GM12878 (cell line): ENCODE results near the gene SCTR.

Source experiments
- CBFB ChIP-seq: IDR thresholded peaks from 2 replicates; pipeline ENCODE4 v1.6.1; 2016; ENCODE audit warnings: antibody characterized with exemption, low read depth
- EZH2 ChIP-seq: IDR thresholded peaks from 2 replicates; pipeline ENCODE4 v1.6.1; 2012; ENCODE audit warnings: low read depth, mild to moderate bottlenecking, control low read depth, inconsistent platforms, low read length, borderline replicate concordance; ENCODE audit not compliant: control insufficient read depth
- NFYA ChIP-seq: IDR thresholded peaks from 2 replicates; pipeline ENCODE4 v1.6.1; 2011; ENCODE audit warnings: low read depth, mild to moderate bottlenecking, low read length, improper control_type of control experiment, borderline replicate concordance
- RCOR1 ChIP-seq: conservative IDR thresholded peaks from 2 replicates; pipeline ENCODE4 v1.6.1; 2012; ENCODE audit warnings: low read depth, low read length, improper control_type of control experiment
- TAF1 ChIP-seq: IDR thresholded peaks from 2 replicates; pipeline ENCODE4 v1.6.1; 2011; ENCODE audit warnings: mild to moderate bottlenecking, low read depth, low read length, borderline replicate concordance
- ZNF24 ChIP-seq: fragments of 450-650 bp; IDR thresholded peaks from 2 replicates; pipeline ENCODE4 v1.6.1; 2017; ENCODE audit warnings: antibody characterized with exemption, mild to moderate bottlenecking
- ZNF274 ChIP-seq: IDR thresholded peaks from one replicate; pipeline ENCODE4 v1.8.0; 2011; ENCODE audit not compliant: insufficient read length, insufficient read depth
- TF ChIP-seq, protein P1 (sequence below), 3 experiments: IDR thresholded peaks in 2 of 3; conservative IDR thresholded peaks in 1 of 3; 2 replicates each; pipeline ENCODE4 v1.5.1; 2011; ENCODE audit warnings: low read depth in 3 of 3, low read length in 3 of 3, mild to moderate bottlenecking in 3 of 3, control low read depth in 2 of 3, moderate library complexity in 2 of 3, inconsistent platforms in 1 of 3, mixed read lengths in 1 of 3; ENCODE audit not compliant: control insufficient read depth in 2 of 3, insufficient read depth in 1 of 3; ENCODE audit errors: extremely low read depth in 1 of 3

DNA sequence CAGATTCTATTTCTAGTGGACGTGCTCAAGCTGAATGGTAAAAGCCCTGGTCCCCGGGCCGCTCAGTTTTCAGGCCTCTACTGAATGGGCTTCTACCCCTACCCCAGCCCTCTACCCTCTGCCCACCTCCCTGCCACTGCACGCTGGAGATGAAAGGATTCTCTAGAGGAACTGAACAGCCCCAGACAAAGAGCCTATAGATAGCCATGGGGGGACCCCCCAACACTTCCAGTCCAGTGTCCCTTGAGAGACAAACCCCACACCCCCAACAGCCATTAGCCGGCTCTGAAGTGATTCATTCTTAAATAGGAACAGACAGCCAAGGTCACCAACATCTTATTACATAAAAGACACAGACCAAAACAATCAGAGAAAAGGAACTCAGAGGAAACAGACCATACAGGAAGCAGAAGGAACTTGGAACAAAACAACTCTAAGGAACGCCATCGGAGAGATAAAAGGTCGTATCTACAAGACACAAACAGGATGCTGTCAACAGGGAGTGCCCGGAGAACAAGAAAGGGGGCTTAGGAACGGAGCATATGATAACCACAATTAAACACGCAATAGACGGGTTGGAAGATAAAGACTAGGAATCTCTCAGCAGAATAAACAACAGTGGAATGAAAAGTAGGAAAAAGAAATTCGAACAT lies 69.1 kb downstream of the SCTR start:
- TF ChIP-seq ZNF274 (no peak), NFYA (no peak), ZNF24 (no peak), EZH2 (no peak), CBFB (no peak), RCOR1 (no peak), TAF1 (no peak)
- TF ChIP-seq, protein P1, sequence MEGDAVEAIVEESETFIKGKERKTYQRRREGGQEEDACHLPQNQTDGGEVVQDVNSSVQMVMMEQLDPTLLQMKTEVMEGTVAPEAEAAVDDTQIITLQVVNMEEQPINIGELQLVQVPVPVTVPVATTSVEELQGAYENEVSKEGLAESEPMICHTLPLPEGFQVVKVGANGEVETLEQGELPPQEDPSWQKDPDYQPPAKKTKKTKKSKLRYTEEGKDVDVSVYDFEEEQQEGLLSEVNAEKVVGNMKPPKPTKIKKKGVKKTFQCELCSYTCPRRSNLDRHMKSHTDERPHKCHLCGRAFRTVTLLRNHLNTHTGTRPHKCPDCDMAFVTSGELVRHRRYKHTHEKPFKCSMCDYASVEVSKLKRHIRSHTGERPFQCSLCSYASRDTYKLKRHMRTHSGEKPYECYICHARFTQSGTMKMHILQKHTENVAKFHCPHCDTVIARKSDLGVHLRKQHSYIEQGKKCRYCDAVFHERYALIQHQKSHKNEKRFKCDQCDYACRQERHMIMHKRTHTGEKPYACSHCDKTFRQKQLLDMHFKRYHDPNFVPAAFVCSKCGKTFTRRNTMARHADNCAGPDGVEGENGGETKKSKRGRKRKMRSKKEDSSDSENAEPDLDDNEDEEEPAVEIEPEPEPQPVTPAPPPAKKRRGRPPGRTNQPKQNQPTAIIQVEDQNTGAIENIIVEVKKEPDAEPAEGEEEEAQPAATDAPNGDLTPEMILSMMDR (IDR thresholded peaks at IDR 0.05 in 2 of 3, conservative IDR thresholded peaks at IDR 0.05 in 1 of 3; ENCODE audit: control insufficient read depth in 2 of 3, extremely low read depth in 1 of 3, insufficient read depth in 1 of 3, low read depth in 3 of 3, low read length in 3 of 3) = no peak
